Upper lobe of left lung (tissue), 6 donors: ENCODE measurements around the gene OBSCN. TPM values are rescaled to one million over a fixed set of nuclear protein-coding genes. Genes with fewer than 3 reads are reported as not detected.

ENCODE experiments used
- ATAC-seq, 2 donors: fragments of 200-7000 bp; cut with Tn5 transposase; one replicate each; pipeline ENCODE4 v1.9.1; 2022; ENCODE audit warnings: mild to moderate bottlenecking in 2 of 2, moderate library complexity in 2 of 2; ENCODE audit not compliant: low FRiP score in 2 of 2
- DNase-seq, 2 donors: peaks; one replicate each; pipeline ENCODE4 v3.0.0-alpha.2; 2019 to 2020
- H3K27ac ChIP-seq, 4 donors: fragments of 200-600 bp; sonication (generic); one replicate each; pipeline ENCODE4 v1.5.1; 2016 to 2019
- H3K27me3 ChIP-seq, 4 donors: fragments of 200-600 bp; sonication (generic); one replicate each; pipeline ENCODE4 v1.5.1; 2017 to 2019
- H3K36me3 ChIP-seq, 4 donors: fragments of 200-600 bp; sonication (generic); one replicate each; pipeline ENCODE4 v1.5.1; 2016 to 2019
- H3K4me1 ChIP-seq, 4 donors: fragments of 200-600 bp; sonication (generic); one replicate each; pipeline ENCODE4 v1.5.1; 2018 to 2019
- H3K4me3 ChIP-seq, 4 donors: fragments of 200-600 bp; sonication (generic); one replicate each; pipeline ENCODE4 v1.5.1; 2017 to 2019; ENCODE audit warnings: mild to moderate bottlenecking in 2 of 4, moderate library complexity in 1 of 4
- H3K9me3 ChIP-seq, 4 donors: fragments of 200-600 bp; sonication (generic); one replicate each; pipeline ENCODE4 v1.5.1; 2018 to 2019
- EP300 ChIP-seq, 4 donors: sonication (generic); formaldehyde crosslinking; IDR thresholded peaks; one replicate each; pipeline ENCODE4 v1.5.1; 2017; ENCODE audit warnings: antibody characterized with exemption in 4 of 4, control low read depth in 2 of 4
- POLR2A ChIP-seq, 4 donors: fragments of 450-650 bp; IDR thresholded peaks; one replicate each; pipeline ENCODE4 v1.5.1; 2016 to 2017; ENCODE audit warnings: antibody characterized with exemption in 4 of 4, mild to moderate bottlenecking in 2 of 4
- POLR2AphosphoS5 ChIP-seq, 2 donors: sonication (generic); formaldehyde crosslinking; IDR thresholded peaks; one replicate each; pipeline ENCODE4 v1.5.1; 2017; ENCODE audit warnings: antibody characterized with exemption in 2 of 2
- WGBS, 2 donors: methylation state at CpG; one replicate each; pipeline ENCODE4 v1.1.5; 2017 to 2018; 5-methylcytosine and 5-hydroxymethylcytosine counted together
- total RNA-seq, 6 donors: library from RNA; depleted of rRNA in 4 of 6; stranded (reverse); fragments of >200 nt in 4 of 6; gene quantifications; one replicate each; pipeline versions ENCODE4 v1.1.0 to v1.2.1, GENCODE V29; 2016 to 2021
- TF ChIP-seq, protein P1 (sequence below), 6 experiments: fragments of 450-650 bp in 4 of 6; fragments of 200-600 bp in 2 of 6; sonication (generic) in 2 of 6; IDR thresholded peaks; one replicate each; pipeline ENCODE4 v1.5.1; 2016 to 2019; ENCODE audit warnings: antibody characterized with exemption in 6 of 6
- donor health status: DM: no; HTN: no; CAD: no; lungs with moderate emphysema.
- donor health status: DM: no; HTN: yes; CAD: no; lungs with severe emphysema.

The OBSCN gene
- total RNA-seq, 6 donors from 2014 or later, result 15.7 to 160 (median 47.0) TPM

GRCh38 chr1:228378090-228378872 is 170.4 kb downstream of the OBSCN start:
- TF ChIP-seq, protein P1, sequence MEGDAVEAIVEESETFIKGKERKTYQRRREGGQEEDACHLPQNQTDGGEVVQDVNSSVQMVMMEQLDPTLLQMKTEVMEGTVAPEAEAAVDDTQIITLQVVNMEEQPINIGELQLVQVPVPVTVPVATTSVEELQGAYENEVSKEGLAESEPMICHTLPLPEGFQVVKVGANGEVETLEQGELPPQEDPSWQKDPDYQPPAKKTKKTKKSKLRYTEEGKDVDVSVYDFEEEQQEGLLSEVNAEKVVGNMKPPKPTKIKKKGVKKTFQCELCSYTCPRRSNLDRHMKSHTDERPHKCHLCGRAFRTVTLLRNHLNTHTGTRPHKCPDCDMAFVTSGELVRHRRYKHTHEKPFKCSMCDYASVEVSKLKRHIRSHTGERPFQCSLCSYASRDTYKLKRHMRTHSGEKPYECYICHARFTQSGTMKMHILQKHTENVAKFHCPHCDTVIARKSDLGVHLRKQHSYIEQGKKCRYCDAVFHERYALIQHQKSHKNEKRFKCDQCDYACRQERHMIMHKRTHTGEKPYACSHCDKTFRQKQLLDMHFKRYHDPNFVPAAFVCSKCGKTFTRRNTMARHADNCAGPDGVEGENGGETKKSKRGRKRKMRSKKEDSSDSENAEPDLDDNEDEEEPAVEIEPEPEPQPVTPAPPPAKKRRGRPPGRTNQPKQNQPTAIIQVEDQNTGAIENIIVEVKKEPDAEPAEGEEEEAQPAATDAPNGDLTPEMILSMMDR (IDR thresholded peaks at IDR 0.05), result peak; percentile 30 to 84 (median 67)
- TF ChIP-seq EP300 (IDR thresholded peaks at IDR 0.05) (no peak), POLR2AphosphoS5 (IDR thresholded peaks at IDR 0.05) (peak in 1 of 2 donors; percentile 38), POLR2A (IDR thresholded peaks at IDR 0.05) (peak in 1 of 4 donors; percentile 38)
- H3K27ac ChIP-seq, result peak overlapping the region in 3 of 4 donors; percentile 38 to 66 (median 54)
- WGBS, 2 donors, result 0 to 14% methylated on average over 2 to 49 of the region's 73 CpGs
- no peaks in the 10 kb centered on the region for H3K36me3 ChIP-seq
- no peaks in the 10 kb centered on the region for H3K27me3 ChIP-seq
- peak overlapping the region; percentile 22 to 62 (median 55) for H3K4me3 ChIP-seq
- H3K9me3 ChIP-seq, result no peaks in the 10 kb centered on the region
- DNase-seq (peak; percentile 50 to 94), ATAC-seq (peak; percentile 82 to 83)
- peaks cover 0 to 18% (median 12%) of the 10 kb centered on the region in 4 donors for H3K4me1 ChIP-seq

GRCh38 chr1:228378873-228379460 is 171.1 kb downstream of the OBSCN start:
- no peaks in the 10 kb centered on the region for H3K9me3 ChIP-seq
- 8% methylated on average over 46 of the region's 48 CpGs; no CpG with 5 or more reads in 1 of the 2 donors for WGBS, 2 donors

DNA sequence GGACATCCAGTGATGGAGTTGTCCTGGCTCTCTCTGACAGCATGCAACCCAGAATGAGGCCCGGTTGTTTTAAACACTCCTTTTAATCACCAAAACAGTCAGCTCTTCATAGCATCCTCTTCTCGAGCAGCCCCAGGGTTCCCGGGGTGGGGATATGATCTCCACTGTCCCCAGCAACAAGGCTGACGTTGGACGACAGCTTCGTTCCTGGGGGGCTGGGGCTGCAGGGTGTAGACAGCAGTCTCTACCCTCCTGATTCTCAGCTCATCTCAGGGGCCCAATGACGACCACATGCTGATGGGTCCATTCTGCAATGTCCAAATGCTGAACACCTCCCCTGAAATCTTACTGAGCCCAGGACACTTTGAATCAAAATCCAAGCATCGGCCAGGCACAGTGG is 171.8 kb downstream of the OBSCN start:
- H3K36me3 ChIP-seq, result no peaks in the 10 kb centered on the region
- DNase-seq (no peak), ATAC-seq (no peak)
- peaks cover 0 to 18% (median 12%) of the 10 kb centered on the region in 4 donors for H3K4me1 ChIP-seq
- no peak overlapping the region for H3K27ac ChIP-seq
- no peaks in the 10 kb centered on the region for H3K9me3 ChIP-seq
- WGBS, 2 donors, result 68 to 86% methylated on average over 4 to 8 of the region's 8 CpGs
- TF ChIP-seq POLR2AphosphoS5 (IDR thresholded peaks at IDR 0.05) (no peak), POLR2A (IDR thresholded peaks at IDR 0.05) (no peak), EP300 (IDR thresholded peaks at IDR 0.05) (no peak)
- TF ChIP-seq, protein P1 (IDR thresholded peaks at IDR 0.05), result no peak
- H3K4me3 ChIP-seq, result peak overlapping the region in 1 of 4 donors; percentile 62
- H3K27me3 ChIP-seq, result no peaks in the 10 kb centered on the region

More at GRCh38 chr1:228378873-228379460, 171.1 kb downstream of the OBSCN start:
- no peak for TF ChIP-seq POLR2A (IDR thresholded peaks at IDR 0.05)
- TF ChIP-seq, protein P1 (IDR thresholded peaks at IDR 0.05), result no peak
- no peak for TF ChIP-seq POLR2AphosphoS5 (IDR thresholded peaks at IDR 0.05)
- TF ChIP-seq EP300 (IDR thresholded peaks at IDR 0.05), result no peak
- Histone ChIP-seq H3K4me3 (peak overlapping the region; percentile 22 to 62 (median 55)), H3K27ac (peak overlapping the region in 3 of 4 donors; percentile 38 to 66 (median 39)), H3K4me1 (peaks cover 0 to 18% (median 12%) of the 10 kb centered on the region in 4 donors), H3K27me3 (no peaks in the 10 kb centered on the region), H3K36me3 (no peaks in the 10 kb centered on the region)
- peak; percentile 45 to 84 for DNase-seq
- ATAC-seq, result peak; percentile 1 to 26

DNA sequence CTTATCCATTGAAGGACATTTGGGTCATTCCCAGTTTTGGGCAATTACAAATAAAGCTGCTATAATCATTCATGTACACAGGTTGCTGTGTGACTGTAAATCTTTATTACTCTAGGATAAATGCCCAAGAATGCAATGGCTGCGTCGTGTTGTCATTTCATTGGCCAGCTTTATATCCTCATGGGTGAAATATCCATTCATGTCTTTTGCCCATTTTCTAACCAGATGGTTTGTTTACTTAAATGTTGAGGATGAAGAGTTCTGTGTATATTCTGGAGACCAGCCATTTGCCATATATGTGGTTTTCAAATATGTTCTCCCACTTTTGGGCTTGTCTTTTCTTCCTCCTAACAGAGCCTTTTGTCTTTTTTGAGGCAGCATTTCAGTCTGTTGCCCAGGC is 173.5 kb downstream of the OBSCN start:
- 83 to 88% methylated on average over 2 of the region's 2 CpGs for WGBS, 2 donors
- H3K27ac ChIP-seq, result no peak overlapping the region
- no peaks in the 10 kb centered on the region for H3K27me3 ChIP-seq
- no peaks in the 10 kb centered on the region for H3K36me3 ChIP-seq
- TF ChIP-seq EP300 (IDR thresholded peaks at IDR 0.05), result no peak
- TF ChIP-seq, protein P1 (IDR thresholded peaks at IDR 0.05), result no peak
- H3K4me3 ChIP-seq, result no peak overlapping the region
- no peaks in the 10 kb centered on the region for H3K9me3 ChIP-seq
- ATAC-seq (no peak), DNase-seq (no peak)
- peaks cover 0 to 18% (median 12%) of the 10 kb centered on the region in 4 donors for H3K4me1 ChIP-seq
